GM12892 (cell line): ENCODE results near the gene PFKFB3.

Experiments
- POLR2AphosphoS5 ChIP-seq: IDR thresholded peaks from 2 replicates; pipeline ENCODE4 v1.6.1; 2011; ENCODE audit warnings: low read depth, low read length, control low read depth
- TAF1 ChIP-seq: IDR thresholded peaks from 2 replicates; pipeline ENCODE4 v1.6.1; 2011; ENCODE audit warnings: low read depth, mild to moderate bottlenecking, control low read depth, low read length, borderline replicate concordance

DNA sequence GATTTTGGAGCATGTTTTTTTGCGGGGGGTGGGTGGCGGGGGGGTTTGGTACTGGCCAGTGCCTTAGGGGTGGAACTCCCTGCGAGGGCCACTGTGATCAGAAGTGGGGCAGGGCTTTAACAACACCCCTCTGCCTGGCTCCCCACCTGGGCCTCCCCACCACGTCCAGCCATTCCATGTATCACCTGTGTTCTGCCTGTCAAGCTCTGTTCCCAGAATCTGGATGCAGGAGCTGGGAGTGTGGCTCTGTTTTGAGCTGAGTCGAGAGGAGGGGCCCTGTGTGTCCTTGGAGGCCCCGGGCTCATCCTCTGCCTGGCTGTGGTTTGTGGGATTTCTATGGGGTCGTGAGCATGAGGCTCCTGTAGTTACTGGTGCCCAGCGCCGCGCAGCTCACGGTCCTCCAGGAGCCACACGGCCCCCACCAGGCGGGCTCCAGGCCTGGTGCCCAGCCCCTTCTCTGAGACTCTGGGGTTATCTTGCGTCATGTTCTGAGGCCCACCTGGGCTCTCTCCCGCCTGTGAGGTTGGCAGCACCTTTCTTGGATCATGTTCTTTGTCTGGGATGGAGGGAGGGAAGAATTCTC is 29.6 kb downstream of the PFKFB3 start:
- TF ChIP-seq POLR2AphosphoS5 (no peak), TAF1 (no peak)
